SK-N-SH (cell line): ENCODE results near the gene PCSK5. TPM values are rescaled to one million over a fixed set of nuclear protein-coding genes. Genes with fewer than 3 reads are reported as not detected.

Experiments used
- CTCF ChIA-PET: fragments of 300-600, 350-600 bp; formaldehyde crosslinking; extraction: SDS; loops from one replicate; lab custom pipeline; 2021; lab: Yijun Ruan, JAX
- POLR2A ChIA-PET: fragments of 350-600 bp; sonication (Branson Sonifier 250); formaldehyde crosslinking; extraction: SDS; loops from one replicate; lab custom pipeline; 2020; ENCODE audit warnings: antibody characterized with exemption, inconsistent platforms; lab: Yijun Ruan, JAX
- DNase-seq: peaks from one replicate; pipeline ENCODE4 v3.0.0; 2012
- H2AFZ ChIP-seq: fragments of 200-600 bp; sonication (generic); 2 replicates; pipeline ENCODE4 v1.8.1; 2016; ENCODE audit warnings: antibody characterized with exemption, mild to moderate bottlenecking, low read depth
- H3F3A ChIP-seq: fragments of 200-600 bp; sonication (generic); replicated peaks from 2 replicates; pipeline ENCODE3; 2016; ENCODE audit warnings: antibody characterized with exemption, mild to moderate bottlenecking; ENCODE audit not compliant: insufficient read depth
- H3K27ac ChIP-seq, 2 experiments: fragments of 200-500 bp in 1 of 2; fragments of 200-600 bp in 1 of 2; sonication (Bioruptor generic) in 1 of 2; sonication (generic), shearing (Covaris generic) in 1 of 2; 2 replicates each; pipeline versions ENCODE4 v1.5.1 to v1.6.1; 2014 to 2016; ENCODE audit warnings: low read depth in 2 of 2, inconsistent platforms in 1 of 2, low read length in 1 of 2, mild to moderate bottlenecking in 1 of 2, mixed read lengths in 1 of 2
- H3K27me3 ChIP-seq: fragments of 200-600 bp; sonication (generic), shearing (Covaris generic); 2 replicates; pipeline ENCODE4 v1.6.1; 2016; ENCODE audit warnings: mixed run types; ENCODE audit not compliant: insufficient read depth
- H3K36me3 ChIP-seq, 2 experiments: fragments of 200-500 bp in 1 of 2; fragments of 200-600 bp in 1 of 2; sonication (Bioruptor generic) in 1 of 2; sonication (generic) in 1 of 2; replicated peaks in 1 of 2; 2 replicates each; pipeline versions ENCODE3 to v1.5.1; 2014 to 2016; ENCODE audit warnings: low read length in 1 of 2, mild to moderate bottlenecking in 1 of 2; ENCODE audit not compliant: insufficient read depth in 2 of 2, control insufficient read depth in 1 of 2
- H3K4me1 ChIP-seq, 2 experiments: fragments of 200-500 bp in 1 of 2; fragments of 200-600 bp in 1 of 2; sonication (Bioruptor generic) in 1 of 2; sonication (generic), shearing (Covaris generic) in 1 of 2; 2 replicates each; pipeline versions ENCODE4 v1.5.1 to v1.6.1; 2014 to 2016; ENCODE audit warnings: low read depth in 1 of 2, low read length in 1 of 2, mixed run types in 1 of 2; ENCODE audit not compliant: insufficient read depth in 2 of 2, control insufficient read depth in 1 of 2
- H3K4me2 ChIP-seq: fragments of 200-600 bp; sonication (generic), shearing (Covaris generic); 2 replicates; pipeline ENCODE4 v1.6.1; 2017; ENCODE audit warnings: mixed run types
- H3K4me3 ChIP-seq, 2 experiments: fragments of 200-500 bp in 1 of 2; fragments of 200-600 bp in 1 of 2; sonication (Bioruptor generic) in 1 of 2; sonication (generic), shearing (Covaris generic) in 1 of 2; 2 replicates each; pipeline versions ENCODE4 v1.5.1 to v1.8.1; 2014 to 2016; ENCODE audit warnings: low read depth in 2 of 2, inconsistent platforms in 1 of 2, low read length in 1 of 2, mild to moderate bottlenecking in 1 of 2, mixed read lengths in 1 of 2, moderate library complexity in 1 of 2
- H3K79me2 ChIP-seq: fragments of 200-600 bp; sonication (generic); 2 replicates; pipeline ENCODE4 v1.8.1; 2017; ENCODE audit warnings: mild to moderate bottlenecking; ENCODE audit not compliant: insufficient read depth
- H3K9ac ChIP-seq: fragments of 200-600 bp; sonication (generic); 2 replicates; pipeline ENCODE4 v1.6.1; 2017; ENCODE audit warnings: mixed run types
- H3K9me2 ChIP-seq: fragments of 200-600 bp; sonication (generic); 2 replicates; pipeline ENCODE4 v1.6.1; 2017; ENCODE audit warnings: mixed run types
- H3K9me3 ChIP-seq: fragments of 200-600 bp; sonication (generic); 2 replicates; pipeline ENCODE4 v1.6.1; 2017; ENCODE audit warnings: mixed run types, mild to moderate bottlenecking, moderate library complexity
- H4K20me1 ChIP-seq: fragments of 200-600 bp; sonication (generic); 2 replicates; pipeline ENCODE4 v1.6.1; 2017; ENCODE audit warnings: mild to moderate bottlenecking, mixed run types; ENCODE audit not compliant: insufficient read depth
- CTCF ChIP-seq: fragments of 200-600 bp; sonication (generic); IDR thresholded peaks from 2 replicates; pipeline ENCODE4 v1.6.1; 2017; ENCODE audit warnings: antibody characterized with exemption, mild to moderate bottlenecking, moderate library complexity
- ELF1 ChIP-seq: IDR thresholded peaks from 2 replicates; pipeline ENCODE4 v1.4.0; 2012
- FOSL2 ChIP-seq: IDR thresholded peaks from 2 replicates; pipeline ENCODE4 v1.4.0; 2012; ENCODE audit warnings: low read depth, mild to moderate bottlenecking, moderate library complexity, borderline replicate concordance
- FOXJ3 ChIP-seq: sonication (generic); formaldehyde crosslinking; IDR thresholded peaks from 2 replicates; pipeline ENCODE4 v1.5.1; 2020; ENCODE audit warnings: mild to moderate bottlenecking, missing genetic modification reagents
- GATA2 ChIP-seq: sonication (generic); formaldehyde crosslinking; IDR thresholded peaks from 2 replicates; pipeline ENCODE4 v1.5.0; 2020; ENCODE audit warnings: mild to moderate bottlenecking, missing genetic modification reagents
- IRF3 ChIP-seq: fragments of 150-350 bp; IDR thresholded peaks from 2 replicates; pipeline ENCODE4 v1.6.1; 2016; ENCODE audit warnings: mild to moderate bottlenecking, low read depth, low read length
- JUND ChIP-seq: IDR thresholded peaks from 2 replicates; pipeline ENCODE4 v1.4.0; 2012
- MAX ChIP-seq: IDR thresholded peaks from 2 replicates; pipeline ENCODE4 v1.4.0; 2012; ENCODE audit warnings: low read depth
- POLR2AphosphoS5 ChIP-seq: IDR thresholded peaks from 2 replicates; pipeline ENCODE4 v1.6.1; 2012; ENCODE audit warnings: low read depth, low read length
- RAD21 ChIP-seq: IDR thresholded peaks from 2 replicates; pipeline ENCODE4 v1.6.1; 2012; ENCODE audit warnings: mild to moderate bottlenecking, low read length
- RCOR1 ChIP-seq: fragments of 150-350 bp; IDR thresholded peaks from 2 replicates; pipeline ENCODE4 v1.6.1; 2017; ENCODE audit warnings: antibody characterized with exemption, low read length
- RFX5 ChIP-seq: IDR thresholded peaks from 2 replicates; pipeline ENCODE4 v1.6.1; 2012; ENCODE audit warnings: mild to moderate bottlenecking, improper control_type of control experiment, low read length
- TCF12 ChIP-seq: IDR thresholded peaks from 2 replicates; pipeline ENCODE4 v1.4.0; 2012
- TEAD4 ChIP-seq: IDR thresholded peaks from 2 replicates; pipeline ENCODE4 v1.4.0; 2012; ENCODE audit warnings: mild to moderate bottlenecking, borderline replicate concordance; ENCODE audit not compliant: insufficient read depth
- ZBTB33 ChIP-seq: IDR thresholded peaks from 2 replicates; pipeline ENCODE4 v1.4.0; 2012; ENCODE audit warnings: low read depth, borderline replicate concordance
- WGBS: methylation state at CpG from one replicate; pipeline ENCODE4 v1.1.6; 2017; ENCODE audit warnings: low lambda C conversion rate; 5-methylcytosine and 5-hydroxymethylcytosine counted together
- polyA plus RNA-seq, 3 experiments: library from polyadenylated mRNA; depleted of rRNA; stranded (reverse); fragments of >200 nt; gene quantifications; 2 replicates each; pipeline ENCODE4 v1.2.3, GENCODE V29; 2012
- TF ChIP-seq, protein P1 (sequence below): IDR thresholded peaks from 2 replicates; pipeline ENCODE4 v1.6.1; 2012; ENCODE audit warnings: mild to moderate bottlenecking, low read depth, low read length, moderate library complexity

PCSK5 gene
- polyA plus RNA-seq, 1 of the 3 experiments (the other 2 are of a cell fraction) = 0.08 TPM

DNA sequence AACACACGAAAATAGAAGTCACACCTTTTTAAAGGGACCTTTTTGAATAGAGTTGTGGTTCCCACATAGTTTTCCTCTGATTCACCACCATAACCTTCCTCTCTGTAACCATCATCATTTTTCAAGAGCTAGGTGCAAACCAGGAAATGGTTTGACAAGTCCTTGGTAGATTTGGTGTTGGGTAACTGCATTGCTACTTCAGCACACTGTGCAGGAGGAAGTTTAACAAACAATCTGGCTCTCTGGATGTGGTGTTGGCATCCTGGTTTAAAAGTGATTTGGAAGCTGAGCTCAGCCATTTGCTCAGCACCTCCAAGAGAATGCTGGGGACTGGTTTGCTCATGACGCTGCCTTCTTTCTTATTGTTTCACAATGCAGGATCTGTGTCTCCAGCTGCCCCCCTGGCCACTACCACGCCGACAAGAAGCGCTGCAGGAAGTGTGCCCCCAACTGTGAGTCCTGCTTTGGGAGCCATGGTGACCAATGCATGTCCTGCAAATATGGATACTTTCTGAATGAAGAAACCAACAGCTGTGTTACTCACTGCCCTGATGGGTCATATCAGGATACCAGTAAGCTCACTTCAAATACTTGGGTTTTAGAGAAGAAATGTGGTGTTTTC lies 290.7 kb downstream of the PCSK5 start (continued):
- no peak for TF ChIP-seq CTCF
- TF ChIP-seq GATA2 (CRISPR knock-in tag) = no peak

DNA sequence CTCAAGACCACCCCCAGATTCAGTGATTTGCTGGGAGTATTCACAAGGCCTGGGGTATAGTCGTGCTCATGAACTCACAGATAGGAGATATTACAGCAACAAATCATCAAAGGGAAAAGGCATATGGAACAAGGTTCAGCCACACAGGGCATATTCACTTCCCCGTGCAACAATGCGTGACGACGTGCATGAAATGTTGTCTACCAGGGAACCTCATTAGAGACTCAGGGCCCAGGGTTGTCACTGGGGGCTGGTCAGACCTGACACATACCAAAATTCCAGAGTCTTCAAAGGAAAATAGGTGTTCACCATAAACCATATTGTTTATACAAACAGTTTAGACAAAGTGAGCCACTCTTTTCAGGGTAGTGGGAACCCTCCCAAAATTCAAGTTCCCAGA lies 291.3 kb downstream of the PCSK5 start:
- H3K79me2 ChIP-seq = no peaks in the 10 kb centered on the region
- WGBS = 11% methylated on average over 5 of the region's 5 CpGs
- no peaks in the 10 kb centered on the region for H3K9me3 ChIP-seq
- TF ChIP-seq IRF3 (no peak), RCOR1 (no peak), CTCF (no peak), MAX (no peak), TCF12 (no peak), ELF1 (no peak), POLR2AphosphoS5 (no peak), FOXJ3 (CRISPR knock-in tag) (no peak), RAD21 (no peak), JUND (no peak), RFX5 (no peak), FOSL2 (no peak), TEAD4 (no peak), ZBTB33 (no peak)
- TF ChIP-seq, protein P1, sequence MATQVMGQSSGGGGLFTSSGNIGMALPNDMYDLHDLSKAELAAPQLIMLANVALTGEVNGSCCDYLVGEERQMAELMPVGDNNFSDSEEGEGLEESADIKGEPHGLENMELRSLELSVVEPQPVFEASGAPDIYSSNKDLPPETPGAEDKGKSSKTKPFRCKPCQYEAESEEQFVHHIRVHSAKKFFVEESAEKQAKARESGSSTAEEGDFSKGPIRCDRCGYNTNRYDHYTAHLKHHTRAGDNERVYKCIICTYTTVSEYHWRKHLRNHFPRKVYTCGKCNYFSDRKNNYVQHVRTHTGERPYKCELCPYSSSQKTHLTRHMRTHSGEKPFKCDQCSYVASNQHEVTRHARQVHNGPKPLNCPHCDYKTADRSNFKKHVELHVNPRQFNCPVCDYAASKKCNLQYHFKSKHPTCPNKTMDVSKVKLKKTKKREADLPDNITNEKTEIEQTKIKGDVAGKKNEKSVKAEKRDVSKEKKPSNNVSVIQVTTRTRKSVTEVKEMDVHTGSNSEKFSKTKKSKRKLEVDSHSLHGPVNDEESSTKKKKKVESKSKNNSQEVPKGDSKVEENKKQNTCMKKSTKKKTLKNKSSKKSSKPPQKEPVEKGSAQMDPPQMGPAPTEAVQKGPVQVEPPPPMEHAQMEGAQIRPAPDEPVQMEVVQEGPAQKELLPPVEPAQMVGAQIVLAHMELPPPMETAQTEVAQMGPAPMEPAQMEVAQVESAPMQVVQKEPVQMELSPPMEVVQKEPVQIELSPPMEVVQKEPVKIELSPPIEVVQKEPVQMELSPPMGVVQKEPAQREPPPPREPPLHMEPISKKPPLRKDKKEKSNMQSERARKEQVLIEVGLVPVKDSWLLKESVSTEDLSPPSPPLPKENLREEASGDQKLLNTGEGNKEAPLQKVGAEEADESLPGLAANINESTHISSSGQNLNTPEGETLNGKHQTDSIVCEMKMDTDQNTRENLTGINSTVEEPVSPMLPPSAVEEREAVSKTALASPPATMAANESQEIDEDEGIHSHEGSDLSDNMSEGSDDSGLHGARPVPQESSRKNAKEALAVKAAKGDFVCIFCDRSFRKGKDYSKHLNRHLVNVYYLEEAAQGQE = no peak
- H3K27me3 ChIP-seq = peaks cover 9% of the 10 kb centered on the region; the same call in 1 of the 2 replicates
- DNase-seq = no peak
- H3K9me2 ChIP-seq = no peaks in the 10 kb centered on the region
- no peak overlapping the region for H3K4me3 ChIP-seq
- H3K4me1 ChIP-seq = no peaks in the 10 kb centered on the region
- H3K27ac ChIP-seq = no peak overlapping the region
- no peaks in the 10 kb centered on the region for H3K36me3 ChIP-seq
- no peaks in the 10 kb centered on the region for H4K20me1 ChIP-seq
- no peak overlapping the region for H2AFZ ChIP-seq
- H3K9ac ChIP-seq = no peak overlapping the region
- no peak overlapping the region for H3K4me2 ChIP-seq
- ChIA-PET CTCF (no interaction called here), POLR2A (no interaction called here)
- no peaks in the 10 kb centered on the region for H3F3A ChIP-seq
